Spleen (tissue), 11 donors: ENCODE results near the gene EFEMP2. TPM values are rescaled to one million over a fixed set of nuclear protein-coding genes. Genes with fewer than 3 reads are reported as not detected.
A peak's percentile ranks its signal among the peaks of the same experiment; 100 is the strongest.

Experiments used
- DNase-seq: peaks from one replicate; pipeline ENCODE4 v3.0.0-alpha.2; 2020
- H3K27ac ChIP-seq, 8 donors: fragments of 200-600 bp; sonication (generic) in 7 of 8; 1 replicate in 4 of 8; 2 replicates in 4 of 8; pipeline versions ENCODE4 v1.5.0 to v1.8.0; 2016 to 2021; ENCODE audit warnings: inconsistent platforms in 4 of 8, mild to moderate bottlenecking in 4 of 8, moderate library complexity in 1 of 8
- H3K27me3 ChIP-seq, 7 donors: fragments of 200-600 bp; sonication (generic) in 6 of 7; replicated peaks in 1 of 7; 1 replicate in 4 of 7; 2 replicates in 3 of 7; pipeline versions ENCODE4 v1.5.0 to v1.8.0; 2016 to 2021; ENCODE audit warnings: inconsistent platforms in 3 of 7, mild to moderate bottlenecking in 1 of 7
- H3K36me3 ChIP-seq, 6 donors: fragments of 200-600 bp; sonication (generic) in 5 of 6; 1 replicate in 4 of 6; 2 replicates in 2 of 6; pipeline versions ENCODE4 v1.5.0 to v1.8.0; 2016 to 2021; ENCODE audit warnings: inconsistent platforms in 2 of 6
- H3K4me1 ChIP-seq, 6 donors: fragments of 200-600 bp; sonication (generic) in 5 of 6; 1 replicate in 3 of 6; 2 replicates in 3 of 6; pipeline versions ENCODE4 v1.5.0 to v1.8.0; 2016 to 2021; ENCODE audit warnings: inconsistent platforms in 3 of 6
- H3K4me3 ChIP-seq, 8 donors: fragments of 200-600 bp; sonication (generic) in 7 of 8; 1 replicate in 4 of 8; 2 replicates in 4 of 8; pipeline versions ENCODE4 v1.5.0 to v1.8.0; 2016 to 2021; ENCODE audit warnings: inconsistent platforms in 4 of 8, mild to moderate bottlenecking in 4 of 8, moderate library complexity in 2 of 8
- H3K9me3 ChIP-seq, 8 donors: fragments of 200-600 bp; sonication (generic) in 7 of 8; 1 replicate in 4 of 8; 2 replicates in 4 of 8; pipeline versions ENCODE4 v1.5.0 to v1.8.0; 2016 to 2021; ENCODE audit warnings: inconsistent platforms in 4 of 8
- CTCF ChIP-seq, 11 experiments: fragments of 200-600 bp in 7 of 11; fragments of 450-650 bp in 4 of 11; sonication (generic) in 4 of 11; IDR thresholded peaks in 8 of 11; conservative IDR thresholded peaks in 3 of 11; 1 replicate in 7 of 11; 2 replicates in 4 of 11; pipeline versions ENCODE4 v1.4.0 to v1.8.0; 2016 to 2021; ENCODE audit warnings: antibody characterized with exemption in 11 of 11, inconsistent platforms in 4 of 11, mild to moderate bottlenecking in 1 of 11
- POLR2A ChIP-seq, 3 donors: fragments of 450-650 bp; IDR thresholded peaks; one replicate each; pipeline ENCODE4 v1.5.1; 2017; ENCODE audit warnings: antibody characterized with exemption in 3 of 3, mild to moderate bottlenecking in 1 of 3
- POLR2AphosphoS5 ChIP-seq, 3 donors: sonication (generic); formaldehyde crosslinking; IDR thresholded peaks; one replicate each; pipeline ENCODE4 v1.5.1; 2017; ENCODE audit warnings: antibody characterized with exemption in 3 of 3
- WGBS, 5 donors: extraction: QIAGEN DNeasy Blood & Tissue Kit in 3 of 5; methylation state at CpG; one replicate each; pipeline versions ENCODE4 v1.1.5 to v1.1.7; 2013 to 2018; 5-methylcytosine and 5-hydroxymethylcytosine counted together
- intact Hi-C: fragments of 100-400 bp; cut with DNase I; formaldehyde crosslinking; loops from one replicate; pipeline ENCODE4 v1.15.0; 2023; ENCODE audit warnings: low total_unique reads
- polyA plus RNA-seq, 3 donors: library from polyadenylated mRNA; stranded (reverse); fragments of 200-250 nt; gene quantifications; one replicate each; pipeline ENCODE4 v1.2.1, GENCODE V29; 2013
- total RNA-seq, 7 donors: library from RNA; depleted of rRNA in 3 of 7; stranded (reverse); fragments of >200 nt in 3 of 7; fragmentation: NEBNext Ultra II Directional in 4 of 7; extraction: Animal tissue kit (Norgen Biotek cat#: 25700) in 4 of 7; gene quantifications; one replicate each; pipeline versions ENCODE4 v1.1.0 to v1.2.1, GENCODE V29; 2016 to 2021
- donor health status: healthy with polysubstance abuse.
- donor health status: DM: no; HTN: no; CAD: no; lungs with moderate emphysema.
- donor health status: DM: no; HTN: no; CAD: no.
- donor health status: Bipolar disorder and iron deficiency.
- donor health status: healthy.
- donor health status: DM: no; HTN: no; CAD: no.
- donor health status: DM: yes; HTN: yes; CAD: no.

Gene EFEMP2
- total and polyA plus RNA-seq, 10 donors: 21.0 to 53.5 (median 38.2) TPM

GRCh38 chr11:65883786-65884715, 11.5 kb upstream of the EFEMP2 start:
- WGBS, 5 donors: 77 to 90% (median 84%) methylated on average over 20 to 28 of the region's 28 CpGs
- DNase-seq: peak; percentile 79

GRCh38 chr11:65883058-65883761, 10.6 kb upstream of the EFEMP2 start:
- H3K4me1 ChIP-seq: peaks cover 15 to 84% (median 48%) of the 10 kb centered on the region in 6 donors
- no peaks in the 10 kb centered on the region for H3K27me3 ChIP-seq
- H3K9me3 ChIP-seq: no peaks in the 10 kb centered on the region
- 88 to 92% (median 91%) methylated on average over 10 to 13 of the region's 13 CpGs for WGBS, 5 donors
- intact Hi-C loops: no loop called here
- H3K36me3 ChIP-seq: peaks cover 0 to 63% (median 38%) of the 10 kb centered on the region in 6 donors
- TF ChIP-seq CTCF (IDR thresholded peaks at IDR 0.05 in 8 of 11, conservative IDR thresholded peaks at IDR 0.05 in 3 of 11): no peak
- no peak for TF ChIP-seq POLR2AphosphoS5 (IDR thresholded peaks at IDR 0.05)
- TF ChIP-seq POLR2A (IDR thresholded peaks at IDR 0.05): no peak
- no peak overlapping the region for H3K27ac ChIP-seq
- peak; percentile 71 for DNase-seq
- no peak overlapping the region for H3K4me3 ChIP-seq

More at GRCh38 chr11:65883786-65884715, 11.5 kb upstream of the EFEMP2 start:
- H3K4me3 ChIP-seq: no peak overlapping the region
- peak overlapping the region in 5 of 8 donors; percentile 13 to 60 (median 41) for H3K27ac ChIP-seq
- H3K36me3 ChIP-seq: peaks cover 0 to 63% (median 38%) of the 10 kb centered on the region in 6 donors
- peaks cover 15 to 85% (median 52%) of the 10 kb centered on the region in 6 donors for H3K4me1 ChIP-seq
- intact Hi-C loops: no loop called here
- H3K27me3 ChIP-seq: no peaks in the 10 kb centered on the region
- H3K9me3 ChIP-seq: no peaks in the 10 kb centered on the region
- no peak for TF ChIP-seq POLR2AphosphoS5 (IDR thresholded peaks at IDR 0.05)
- no peak for TF ChIP-seq POLR2A (IDR thresholded peaks at IDR 0.05)
- no peak for TF ChIP-seq CTCF (IDR thresholded peaks at IDR 0.05 in 8 of 11, conservative IDR thresholded peaks at IDR 0.05 in 3 of 11)

- 90 to 96% (median 93%) methylated on average over 26 to 30 of the region's 30 CpGs for WGBS, 5 donors
- TF ChIP-seq CTCF (IDR thresholded peaks at IDR 0.05 in 8 of 11, conservative IDR thresholded peaks at IDR 0.05 in 3 of 11) (no peak), POLR2AphosphoS5 (IDR thresholded peaks at IDR 0.05) (peak in 1 of 3 donors; percentile 31)
Observed at GRCh38 chr11:65882120-65883057, 9.8 kb upstream of the EFEMP2 start.

More at GRCh38 chr11:65882120-65883057, 9.8 kb upstream of the EFEMP2 start:
- Histone ChIP-seq H3K4me3 (no peak overlapping the region), H3K27ac (no peak overlapping the region), H3K36me3 (peaks cover 0 to 63% (median 38%) of the 10 kb centered on the region in 6 donors), H3K9me3 (no peaks in the 10 kb centered on the region), H3K27me3 (no peaks in the 10 kb centered on the region), H3K4me1 (peaks cover 10 to 76% (median 42%) of the 10 kb centered on the region in 6 donors)
- DNase-seq: peak; percentile 72
- intact Hi-C loops: no loop called here
